Kidney capillary endothelial cell (primary cell): Measurements from ENCODE around the gene FRMD1.

Experiments used
- DNase-seq: peaks from one replicate; pipeline ENCODE4 v3.0.0-alpha.2; 2018; ENCODE audit warnings: low spot score

FRMD1 gene

GRCh38 chr6:168026925-168027324 lies 52.1 kb downstream of the FRMD1 start:
- no peak for DNase-seq

DNA sequence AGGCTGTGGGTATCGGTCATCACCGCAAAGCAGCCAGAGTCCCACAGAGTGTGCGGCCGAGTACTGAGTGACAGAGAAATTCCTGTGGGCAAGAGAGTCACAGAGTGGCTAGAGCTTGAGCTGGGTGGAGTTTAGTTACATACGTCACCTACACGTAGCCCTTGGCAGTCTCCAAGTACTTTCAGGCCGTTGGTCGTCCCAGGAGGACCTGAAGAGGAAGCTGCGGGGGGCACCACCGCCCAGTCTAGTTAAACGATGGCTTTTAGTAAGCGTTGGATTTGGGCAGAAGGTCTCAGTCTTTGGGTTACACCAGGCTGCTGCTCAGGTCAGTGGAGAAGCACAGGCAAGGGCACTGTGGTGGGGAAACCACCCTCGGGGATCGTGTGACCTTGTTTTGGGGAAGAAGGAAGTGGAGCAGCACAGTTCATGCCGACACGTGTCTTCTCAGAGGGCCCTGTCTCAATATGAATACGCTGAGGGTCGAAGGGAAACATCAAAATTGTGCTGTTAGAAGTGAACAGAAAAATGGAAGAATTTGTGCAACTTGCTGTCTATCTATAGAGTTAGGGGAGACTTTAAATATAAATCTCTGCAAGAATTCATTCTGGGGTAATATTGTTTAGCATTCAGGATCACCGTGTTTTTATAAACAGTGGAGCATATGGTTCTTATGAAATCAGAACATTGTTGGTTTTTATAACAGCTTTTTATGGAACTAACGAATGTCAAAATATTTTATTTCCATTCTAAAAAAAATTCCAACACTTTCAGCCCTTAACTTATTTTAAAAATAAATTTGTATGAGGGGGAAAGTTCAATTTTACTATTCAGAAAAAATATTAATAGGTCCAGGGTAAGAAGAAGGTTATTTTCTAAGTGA lies 52.9 kb downstream of the FRMD1 start:
- no peak for DNase-seq

DNA sequence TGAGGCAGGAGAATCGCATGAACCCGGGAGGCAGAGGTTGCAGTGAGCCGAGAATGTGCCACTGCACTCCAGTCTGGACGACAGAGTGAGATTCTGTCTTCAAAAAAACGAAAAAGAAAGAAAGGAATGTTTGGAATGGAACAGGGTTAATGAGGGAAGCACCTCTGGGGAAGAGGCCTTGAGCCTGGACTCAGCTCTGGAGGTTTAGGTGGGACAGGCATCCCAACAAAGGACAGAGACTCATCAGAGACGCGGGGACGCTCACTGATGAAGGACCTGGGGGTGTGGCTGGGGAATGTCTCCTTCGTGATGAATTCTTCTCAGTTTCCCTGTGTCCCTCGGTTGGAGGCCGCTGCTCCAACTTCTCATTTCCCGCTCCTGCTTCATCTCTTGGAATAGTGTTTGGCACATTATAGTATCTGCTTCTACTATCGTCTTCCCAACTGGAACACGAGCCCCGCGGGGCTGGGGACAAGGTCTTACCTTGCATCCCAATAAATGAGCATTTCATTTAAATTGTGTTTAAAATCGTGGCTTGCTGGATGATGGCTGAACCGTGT lies 54.0 kb downstream of the FRMD1 start:
- no peak for DNase-seq

GRCh38 chr6:168022488-168023321 lies 56.3 kb downstream of the FRMD1 start:
- DNase-seq: no peak

DNA sequence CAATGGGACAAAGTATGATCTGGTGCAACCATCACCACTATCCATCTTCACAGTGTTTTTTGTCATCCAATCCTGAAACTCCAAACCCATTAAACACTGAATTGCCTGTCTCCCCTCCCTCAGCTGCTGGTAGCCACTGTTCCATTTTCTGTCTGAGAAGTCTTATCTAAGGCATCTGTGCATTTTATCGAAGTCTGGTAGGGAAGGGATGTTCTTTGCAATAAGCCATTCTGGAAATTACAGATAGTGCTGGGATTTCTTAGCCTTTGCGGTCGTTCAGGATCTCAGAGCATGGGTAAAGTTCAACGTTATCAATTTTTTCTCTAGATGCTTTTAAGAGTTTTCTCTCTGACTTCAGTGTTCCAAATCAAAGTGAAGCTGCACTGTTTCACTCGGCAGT lies 57.4 kb downstream of the FRMD1 start:
- DNase-seq: no peak

- no peak for DNase-seq
Measured at GRCh38 chr6:168020242-168020641, 58.8 kb downstream of the FRMD1 start.

DNA sequence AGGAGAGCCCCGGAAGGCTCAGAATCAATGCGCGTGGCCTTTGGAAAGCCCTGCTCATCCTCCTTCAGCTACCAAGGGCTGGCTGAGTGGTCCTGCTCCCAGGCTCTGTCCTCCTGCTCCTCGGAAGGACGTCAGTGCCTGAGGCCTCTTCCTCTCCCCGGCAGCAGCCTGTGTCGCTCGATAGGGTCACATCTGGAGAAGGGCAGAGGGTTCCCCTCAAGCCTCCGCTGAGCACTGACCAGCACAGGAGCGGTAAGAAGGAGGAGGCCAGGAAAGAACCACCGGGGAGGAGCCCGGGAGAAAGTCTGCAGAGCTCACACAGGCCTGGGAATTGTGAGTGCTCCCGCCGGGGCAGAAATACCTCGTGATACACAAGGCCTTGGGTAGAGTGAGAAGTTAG lies 60.3 kb downstream of the FRMD1 start:
- no peak for DNase-seq

DNA sequence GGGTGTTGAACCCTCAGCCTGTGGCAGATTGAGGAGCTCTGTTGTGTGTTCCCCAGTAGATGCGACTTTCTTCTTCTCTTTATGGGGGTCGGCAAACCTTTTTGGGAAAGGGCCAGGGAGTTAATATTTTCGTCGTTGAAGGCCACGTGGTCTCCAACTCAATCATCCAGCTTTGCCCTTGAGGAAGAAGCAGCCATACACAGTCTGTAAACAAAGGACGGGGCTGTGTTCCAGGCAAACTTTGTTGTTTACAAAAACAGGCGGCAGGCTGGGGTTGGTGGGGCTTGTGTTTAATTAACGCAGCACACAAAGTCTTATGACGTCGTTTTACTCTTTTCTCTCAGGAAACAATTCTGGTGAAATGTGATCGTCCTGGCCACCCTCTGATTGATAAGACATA lies 61.4 kb downstream of the FRMD1 start:
- no peak for DNase-seq

DNA sequence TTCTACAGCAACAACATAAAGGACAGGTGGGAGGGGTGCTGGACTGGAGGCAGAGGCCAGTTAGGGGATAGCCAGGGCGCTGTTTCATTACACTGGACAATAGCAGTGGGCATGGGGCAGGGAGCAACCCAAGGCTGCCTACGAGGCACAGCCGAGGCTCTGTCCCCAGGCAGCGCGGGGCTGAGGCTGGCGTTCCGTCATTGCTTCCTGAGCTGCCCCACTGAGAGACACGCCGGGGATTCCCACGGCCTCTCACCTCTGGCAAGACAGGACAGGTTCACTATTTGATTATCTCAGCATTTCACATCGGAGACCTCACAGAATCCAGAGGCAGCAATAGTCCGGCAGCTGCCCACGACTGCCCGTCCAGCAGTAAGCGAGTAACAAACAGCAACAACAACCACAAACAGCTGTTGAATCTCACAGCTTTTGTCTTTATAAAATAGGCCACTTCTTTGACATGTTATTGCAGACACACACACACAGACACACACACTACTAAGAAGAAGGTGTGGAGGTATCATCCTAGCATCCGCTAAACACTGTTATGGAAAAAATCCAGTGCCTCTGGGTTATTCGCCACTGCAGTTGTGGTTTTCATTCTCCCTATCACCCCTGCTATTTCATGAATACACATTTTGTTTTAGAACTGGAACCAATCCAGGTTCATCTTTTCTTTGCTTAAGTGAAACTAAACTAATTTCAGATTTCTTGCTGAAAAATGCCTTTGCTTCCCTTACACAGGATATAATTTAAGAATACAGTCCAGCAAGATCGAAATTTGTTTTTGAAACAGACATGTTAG lies 62.1 kb downstream of the FRMD1 start:
- DNase-seq: no peak

DNA sequence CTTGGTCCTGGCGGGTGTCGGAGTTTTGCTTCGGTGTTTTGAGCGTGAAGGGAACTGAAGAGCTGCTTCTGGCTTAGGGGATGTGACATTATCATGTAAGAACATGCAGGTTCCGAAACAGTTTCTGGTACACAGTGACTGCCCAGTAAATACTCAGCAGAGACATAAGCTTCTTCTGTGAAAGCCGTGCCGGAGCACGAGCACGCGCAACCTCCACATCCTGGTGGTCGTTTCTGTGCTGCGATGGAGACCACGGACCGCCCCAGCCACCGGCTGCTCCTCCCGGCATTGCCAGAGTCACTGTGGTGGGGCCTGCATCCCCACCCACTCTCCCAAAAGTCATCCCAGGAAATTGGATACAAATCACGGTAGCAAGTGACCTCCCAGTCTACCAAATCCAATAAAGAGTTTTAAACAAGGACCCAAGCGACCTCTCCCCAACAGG lies 62.8 kb downstream of the FRMD1 start:
- DNase-seq: no peak

- DNase-seq: no peak
Measured at GRCh38 chr6:168015482-168016175, 63.4 kb downstream of the FRMD1 start.

DNA sequence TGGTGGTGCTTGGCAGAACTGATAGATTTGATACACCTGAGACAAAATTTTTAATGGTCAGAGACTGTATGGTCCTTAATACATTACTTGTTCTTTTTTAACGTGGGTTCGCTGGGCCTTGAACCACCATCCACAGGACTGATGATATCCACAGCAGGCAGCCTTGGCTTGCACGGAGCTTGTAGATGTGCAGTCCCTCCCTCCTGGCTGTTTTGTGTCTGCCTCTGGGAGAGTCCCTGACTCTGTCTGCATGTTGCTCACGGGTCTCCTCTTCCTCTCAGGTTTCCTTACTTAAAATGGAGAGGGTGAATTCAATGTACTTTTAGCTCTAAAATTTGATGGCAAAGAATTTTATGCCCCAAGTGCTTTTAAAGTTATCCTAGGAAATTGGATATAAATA lies 64.0 kb downstream of the FRMD1 start:
- no peak for DNase-seq

GRCh38 chr6:168014428-168014827 lies 64.6 kb downstream of the FRMD1 start:
- no peak for DNase-seq

DNA sequence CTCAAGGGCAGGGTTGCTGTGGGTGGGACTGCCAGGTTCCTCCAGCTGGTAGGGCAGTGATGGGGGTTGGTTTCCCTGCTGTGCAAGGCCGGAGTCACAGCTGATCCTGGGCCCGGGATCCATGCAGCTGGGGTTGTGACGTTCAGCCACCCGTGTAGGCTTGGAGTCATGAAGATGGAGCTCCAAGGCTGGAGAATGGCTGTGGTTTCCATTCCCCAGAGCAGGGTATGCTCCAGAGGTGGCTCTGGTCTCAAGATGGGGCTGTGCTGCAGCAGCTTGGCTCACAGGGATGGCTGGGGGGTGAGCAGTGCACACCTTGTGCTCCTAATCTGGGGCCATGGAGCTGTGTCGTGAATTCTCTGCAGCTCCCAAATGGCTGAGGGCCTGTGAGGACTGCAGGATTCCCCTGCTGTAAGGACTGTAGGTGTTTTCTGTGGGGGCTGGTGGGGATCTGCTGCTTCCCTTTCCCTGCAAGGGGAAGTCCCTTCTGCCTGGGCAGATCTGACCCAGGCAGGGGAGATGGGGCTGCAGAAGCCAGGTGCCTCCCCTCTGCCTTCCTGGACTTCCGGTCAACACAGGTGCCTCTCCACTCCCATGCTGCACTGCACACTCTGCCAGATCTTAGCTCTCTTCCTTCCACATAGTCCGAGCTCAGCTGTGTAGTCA lies 65.6 kb downstream of the FRMD1 start:
- DNase-seq: no peak

DNA sequence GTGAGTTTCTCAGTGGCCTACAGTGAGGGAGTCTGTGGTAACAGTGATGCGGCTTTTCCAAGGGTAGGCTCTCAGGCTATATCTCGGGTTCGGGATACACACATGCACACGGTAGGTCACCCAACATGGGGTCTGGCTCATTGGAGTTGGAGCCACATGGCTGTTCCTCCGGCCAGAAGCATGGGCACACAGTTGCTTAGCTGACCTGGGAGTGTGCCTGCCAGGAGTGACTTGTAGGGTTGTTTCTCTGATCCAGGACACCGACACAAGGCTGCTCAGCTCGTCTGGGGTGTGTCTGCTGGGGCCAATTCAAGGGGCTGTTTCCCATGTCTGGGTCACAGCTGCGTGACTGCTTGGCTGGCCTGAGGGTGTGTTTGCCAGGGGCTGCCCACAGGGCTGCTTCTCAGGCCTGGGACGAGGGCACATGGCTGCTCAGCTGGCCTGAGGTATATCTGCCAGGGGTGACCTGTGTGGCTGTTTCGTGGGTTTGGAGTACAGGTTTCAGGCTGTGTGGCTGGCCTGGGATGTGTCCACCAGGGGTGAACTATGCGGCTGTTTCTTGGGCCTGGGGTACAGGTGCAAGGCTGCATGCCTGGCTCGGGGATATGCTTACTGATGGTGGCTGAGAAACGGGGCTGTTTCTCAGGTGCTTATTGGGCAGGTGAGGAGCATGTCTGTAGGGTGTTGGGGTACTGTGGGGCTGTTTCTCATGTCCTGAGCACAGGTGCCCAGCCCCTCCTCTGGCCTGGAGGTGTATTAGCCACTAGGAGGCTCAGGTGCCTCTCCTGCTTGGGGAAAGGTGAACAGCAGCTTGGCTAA lies 66.4 kb downstream of the FRMD1 start:
- no peak for DNase-seq

GRCh38 chr6:168011291-168011690 lies 67.7 kb downstream of the FRMD1 start:
- no peak for DNase-seq

- DNase-seq: no peak
Measured at GRCh38 chr6:168009331-168009730, 69.7 kb downstream of the FRMD1 start.

DNA sequence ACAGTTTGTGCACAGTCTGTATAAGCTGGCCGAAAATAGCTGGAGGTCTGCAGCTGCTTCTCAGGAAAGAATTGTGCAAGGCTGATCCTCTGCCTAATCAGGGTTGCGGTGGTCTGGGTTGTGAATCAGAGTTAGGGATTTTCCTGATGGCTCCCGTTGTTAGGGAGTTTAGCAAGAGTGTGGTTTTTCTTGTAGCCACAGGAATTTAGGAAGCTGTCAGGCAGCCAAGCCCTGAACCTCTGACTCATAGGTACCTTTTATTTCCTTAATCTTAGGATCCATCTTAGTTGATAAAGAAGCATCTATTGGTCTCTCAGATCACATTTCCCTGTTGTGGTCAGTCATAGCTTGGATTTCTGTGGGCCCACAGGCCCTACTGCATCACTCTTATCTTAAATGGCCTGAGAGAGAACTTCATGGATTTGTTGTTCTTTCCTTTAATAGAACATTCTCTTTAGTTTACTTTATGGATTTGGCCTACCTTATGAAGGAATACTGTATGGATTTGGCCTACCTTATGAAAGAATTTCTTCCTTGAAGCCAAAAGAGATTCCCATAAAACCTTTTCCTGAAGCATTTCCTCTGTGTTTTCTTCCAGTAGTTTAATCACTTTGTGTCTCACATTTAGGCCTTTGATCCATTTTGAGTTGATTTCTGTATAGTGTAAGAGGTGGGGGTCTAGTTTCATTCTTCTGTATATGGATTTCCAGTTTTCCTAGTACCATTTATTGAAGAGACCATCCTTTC lies 71.2 kb downstream of the FRMD1 start:
- no peak for DNase-seq

DNA sequence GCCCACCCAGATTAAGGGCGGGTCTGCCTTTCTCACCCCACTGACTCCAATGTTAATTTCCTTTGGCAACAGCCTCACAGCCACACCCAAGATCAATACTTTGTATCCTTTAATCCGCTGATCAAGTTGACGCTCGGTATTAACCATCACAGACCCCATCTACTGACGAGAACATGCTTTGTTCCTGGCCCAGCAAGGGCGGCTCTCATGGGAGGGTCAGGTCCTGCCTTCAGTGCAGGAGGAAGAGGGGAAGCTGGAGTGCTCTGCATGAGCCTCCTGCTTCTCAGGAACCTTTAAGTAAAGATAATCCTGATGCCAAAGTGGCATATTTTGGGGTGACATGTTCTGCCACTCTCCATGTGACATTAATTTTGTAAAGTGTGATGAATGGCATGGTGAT lies 73.2 kb downstream of the FRMD1 start:
- no peak for DNase-seq
